ENCODE results near the gene SENP8.

SENP8 gene

GRCh38 chr15:72141171-72142084 is 23.2 kb downstream of the SENP8 start:
- no peak for TF ChIP-seq Cebpa-rat (IDR thresholded peaks at IDR 0.05)
- Histone ChIP-seq H3K4me1 (peaks cover 11 to 14% (median 12%) of the 10 kb centered on the region in 10 experiments), H3K9ac (0 out of 22 replicates have a peak overlapping the region, but pooled peaks of 1 of the 11 experiments have one; percentile 10), H3K9me3 (replicated peaks in 1 of 11) (no peaks in the 10 kb centered on the region), H4K20me1 (no peaks in the 10 kb centered on the region), H3K36me3 (peaks cover 0 to 6% (median 0%) of the 10 kb centered on the region in 11 experiments; a peak in 1 of 22 replicates), H3K4me2 (peak overlapping the region; percentile 35 to 71 (median 54); a peak in 21 of 22 replicates), H3K4me3 (no peak overlapping the region), H3K27me3 (no peaks in the 10 kb centered on the region), H3K27ac (no peak overlapping the region)

- no peak overlapping the region for H3K27ac ChIP-seq
- no peaks in the 10 kb centered on the region for H3K9me3 ChIP-seq (replicated peaks in 1 of 11)
- no peak overlapping the region for H3K4me2 ChIP-seq
- peaks cover 5 to 19% (median 6%) of the 10 kb centered on the region in 10 experiments for H3K4me1 ChIP-seq
- no peaks in the 10 kb centered on the region for H3K36me3 ChIP-seq
- TF ChIP-seq Cebpa-rat (IDR thresholded peaks at IDR 0.05) = no peak
- no peaks in the 10 kb centered on the region for H3K27me3 ChIP-seq
- no peak overlapping the region for H3K9ac ChIP-seq
- H4K20me1 ChIP-seq = no peaks in the 10 kb centered on the region
- no peak overlapping the region for H3K4me3 ChIP-seq
Measured at GRCh38 chr15:72146221-72146620, 28.0 kb downstream of the SENP8 start.

GRCh38 chr15:72146934-72147333 is 28.7 kb downstream of the SENP8 start:
- no peaks in the 10 kb centered on the region for H3K9me3 ChIP-seq (replicated peaks in 1 of 11)
- no peak overlapping the region for H3K9ac ChIP-seq
- TF ChIP-seq Cebpa-rat (IDR thresholded peaks at IDR 0.05) = no peak
- H3K27me3 ChIP-seq = no peaks in the 10 kb centered on the region
- peaks cover 0 to 14% (median 0%) of the 10 kb centered on the region in 10 experiments; a peak in 3 of 20 replicates for H3K4me1 ChIP-seq
- H3K4me3 ChIP-seq = no peak overlapping the region
- H4K20me1 ChIP-seq = no peaks in the 10 kb centered on the region
- H3K27ac ChIP-seq = no peak overlapping the region
- H3K4me2 ChIP-seq = peak overlapping the region in 1 of 11 experiments; percentile 28; a peak in 1 of 22 replicates
- no peaks in the 10 kb centered on the region for H3K36me3 ChIP-seq

GRCh38 chr15:72147418-72147817 is 29.2 kb downstream of the SENP8 start:
- Histone ChIP-seq H3K9ac (no peak overlapping the region), H3K27me3 (no peaks in the 10 kb centered on the region), H3K36me3 (no peaks in the 10 kb centered on the region), H3K4me1 (peaks cover 0 to 14% (median 0%) of the 10 kb centered on the region in 10 experiments; a peak in 3 of 20 replicates), H3K9me3 (replicated peaks in 1 of 11) (no peaks in the 10 kb centered on the region), H4K20me1 (no peaks in the 10 kb centered on the region), H3K4me3 (no peak overlapping the region), H3K27ac (no peak overlapping the region), H3K4me2 (peak overlapping the region in 1 of 11 experiments; percentile 28; a peak in 1 of 22 replicates)
- TF ChIP-seq Cebpa-rat (IDR thresholded peaks at IDR 0.05) = no peak

GRCh38 chr15:72153269-72154000 is 35.2 kb downstream of the SENP8 start:
- Histone ChIP-seq H3K9ac (no peak overlapping the region), H4K20me1 (no peaks in the 10 kb centered on the region), H3K27ac (no peak overlapping the region), H3K4me2 (no peak overlapping the region), H3K9me3 (replicated peaks in 1 of 11) (no peaks in the 10 kb centered on the region), H3K4me3 (no peak overlapping the region), H3K4me1 (peaks cover 0 to 11% (median 0%) of the 10 kb centered on the region in 10 experiments; a peak in 5 of 20 replicates), H3K27me3 (no peaks in the 10 kb centered on the region), H3K36me3 (no peaks in the 10 kb centered on the region)
- no peak for TF ChIP-seq Cebpa-rat (IDR thresholded peaks at IDR 0.05)

GRCh38 chr15:72154316-72154715 is 36.1 kb downstream of the SENP8 start:
- no peak overlapping the region for H3K4me2 ChIP-seq
- H3K9me3 ChIP-seq (replicated peaks in 1 of 11) = no peaks in the 10 kb centered on the region
- no peaks in the 10 kb centered on the region for H3K36me3 ChIP-seq
- no peaks in the 10 kb centered on the region for H4K20me1 ChIP-seq
- TF ChIP-seq Cebpa-rat (IDR thresholded peaks at IDR 0.05) = no peak
- H3K4me3 ChIP-seq = no peak overlapping the region
- H3K4me1 ChIP-seq = peaks cover 0 to 11% (median 0%) of the 10 kb centered on the region in 10 experiments; a peak in 5 of 20 replicates
- no peak overlapping the region for H3K9ac ChIP-seq
- no peak overlapping the region for H3K27ac ChIP-seq
- no peaks in the 10 kb centered on the region for H3K27me3 ChIP-seq

- H3K9ac ChIP-seq = peak overlapping the region in 1 of 11 experiments; percentile 49; a peak in 1 of 22 replicates
- no peaks in the 10 kb centered on the region for H4K20me1 ChIP-seq
- no peak overlapping the region for H3K4me3 ChIP-seq
- H3K27me3 ChIP-seq = no peaks in the 10 kb centered on the region
- H3K4me1 ChIP-seq = peaks cover 0 to 11% (median 0%) of the 10 kb centered on the region in 10 experiments; a peak in 5 of 20 replicates
- no peak overlapping the region for H3K27ac ChIP-seq
- TF ChIP-seq Cebpa-rat (IDR thresholded peaks at IDR 0.05) = no peak
- H3K9me3 ChIP-seq (replicated peaks in 1 of 11) = no peaks in the 10 kb centered on the region
- peak overlapping the region in 4 of 11 experiments; percentile 65 to 73 (median 66); a peak in 5 of 22 replicates for H3K4me2 ChIP-seq
- H3K36me3 ChIP-seq = no peaks in the 10 kb centered on the region
Measured at GRCh38 chr15:72155003-72155621, 36.9 kb downstream of the SENP8 start.

GRCh38 chr15:72155635-72156616 is 37.7 kb downstream of the SENP8 start:
- no peaks in the 10 kb centered on the region for H3K36me3 ChIP-seq
- peak overlapping the region in 6 of 10 experiments; percentile 29 to 48 (median 39); a peak in 10 of 20 replicates for H3K4me3 ChIP-seq
- peak overlapping the region in 9 of 11 experiments; percentile 10 to 49 (median 35); a peak in 6 of 22 replicates for H3K9ac ChIP-seq
- no peaks in the 10 kb centered on the region for H4K20me1 ChIP-seq
- peaks cover 0 to 11% (median 0%) of the 10 kb centered on the region in 10 experiments; a peak in 5 of 20 replicates for H3K4me1 ChIP-seq
- peak overlapping the region; percentile 23 to 73 (median 65); a peak in 21 of 22 replicates for H3K4me2 ChIP-seq
- no peaks in the 10 kb centered on the region for H3K9me3 ChIP-seq (replicated peaks in 1 of 11)
- no peaks in the 10 kb centered on the region for H3K27me3 ChIP-seq
- H3K27ac ChIP-seq = peak overlapping the region in 2 of 11 experiments; percentile 11 to 27; a peak in 2 of 22 replicates
- TF ChIP-seq Cebpa-rat (IDR thresholded peaks at IDR 0.05) = no peak

All from BLaER1 treated with 17β-estradiol and CSF1 and Interleukin-3, amounts not matched to agents 10 nM and 100 nM (cell line).